CD4-positive, alpha-beta T cell treated with Interleukin-10 for 1 hour (primary cell): ENCODE data around the gene AP3B1.
A peak's percentile ranks its signal among the peaks of the same experiment; 100 is the strongest.

Source experiments
- DNase-seq: peaks from one replicate; pipeline ENCODE4 v3.0.0-alpha.2; 2020

AP3B1 gene

GRCh38 chr5:78294248-78295034 lies at the start of gene AP3B1:
Gene AP3B1, minus strand, starts transcription at chr5:78294698. Its CDS starts 119 bp downstream, at chr5:78294579.
- peak; percentile 97 for DNase-seq

- DNase-seq, result no peak
Measured at GRCh38 chr5:78341440-78341839, 46.9 kb upstream of the AP3B1 start.

- no peak for DNase-seq
Measured at GRCh38 chr5:78339617-78340436, 45.3 kb upstream of the AP3B1 start.

DNA sequence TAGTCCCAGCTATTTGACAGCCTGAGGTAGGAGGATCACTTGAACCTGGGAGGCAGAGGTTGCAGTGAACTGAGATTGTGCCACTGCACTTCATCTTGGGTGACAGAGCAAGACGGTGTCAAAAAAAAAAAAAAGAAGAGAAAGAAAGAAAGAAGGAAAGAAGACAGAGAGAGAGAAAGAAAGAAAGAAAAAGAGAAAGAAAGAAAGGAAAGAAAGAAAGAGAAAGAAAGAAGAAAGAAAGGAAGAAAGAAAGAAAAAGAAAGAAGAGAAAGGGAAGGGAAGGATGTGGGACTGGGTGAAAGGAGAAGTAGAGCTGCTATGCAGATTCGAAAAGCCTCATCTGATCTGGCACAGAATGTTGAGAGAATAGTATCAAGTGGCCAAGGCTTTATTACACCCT lies 42.2 kb upstream of the AP3B1 start:
- no peak for DNase-seq

- no peak for DNase-seq
Measured at GRCh38 chr5:78335976-78336375, 41.5 kb upstream of the AP3B1 start.

DNA sequence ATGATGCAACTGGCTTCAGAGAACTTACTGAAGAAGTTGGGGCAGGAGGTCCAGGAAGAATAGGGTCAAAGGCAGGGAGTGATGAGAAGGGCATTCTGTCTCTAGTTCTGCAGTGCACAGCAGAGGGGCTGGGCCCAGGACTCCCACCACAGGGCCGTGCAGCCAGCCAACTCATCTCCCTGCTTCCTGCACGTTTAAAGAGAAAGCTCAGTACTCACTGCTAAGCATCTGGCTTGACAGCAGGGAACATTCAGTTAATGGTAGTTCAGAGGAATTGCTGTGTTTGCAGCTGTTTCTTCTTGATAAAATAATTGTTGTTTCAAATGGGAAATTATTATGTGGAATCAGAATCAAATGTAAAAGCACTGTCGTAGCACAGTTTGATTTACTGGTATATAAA lies 40.3 kb upstream of the AP3B1 start:
- no peak for DNase-seq

DNA sequence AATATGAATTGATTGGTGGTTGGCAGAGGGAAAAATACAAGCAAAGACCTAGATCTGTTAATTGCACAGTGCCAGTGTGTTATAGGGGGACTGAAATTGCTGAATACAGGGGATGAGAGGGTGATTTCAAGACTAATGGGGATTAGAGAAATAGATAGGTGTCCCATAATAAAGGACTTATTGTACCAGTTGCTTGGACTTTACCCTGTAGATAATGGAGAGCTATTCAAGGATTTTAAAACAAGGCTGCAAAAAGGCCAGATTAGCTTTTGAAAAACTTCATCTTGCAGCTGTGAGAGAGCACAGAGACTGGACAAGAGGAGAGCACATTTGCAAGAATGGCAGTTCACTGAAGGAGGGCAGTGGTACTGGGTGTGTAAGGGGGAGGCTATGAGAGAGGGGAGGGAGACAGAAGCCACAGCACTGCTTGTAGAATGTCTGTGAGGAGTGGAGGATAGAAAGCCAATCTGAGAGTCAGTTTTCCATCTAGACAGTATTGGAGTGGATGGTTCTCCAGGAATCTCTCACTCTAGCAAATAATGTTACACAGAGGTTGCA lies 37.1 kb upstream of the AP3B1 start:
- DNase-seq, result no peak

- no peak for DNase-seq
Measured at GRCh38 chr5:78328585-78329173, 34.2 kb upstream of the AP3B1 start.

- DNase-seq, result no peak
Measured at GRCh38 chr5:78327761-78328510, 33.4 kb upstream of the AP3B1 start.

- DNase-seq, result no peak
Measured at GRCh38 chr5:78326930-78327329, 32.4 kb upstream of the AP3B1 start.

DNA sequence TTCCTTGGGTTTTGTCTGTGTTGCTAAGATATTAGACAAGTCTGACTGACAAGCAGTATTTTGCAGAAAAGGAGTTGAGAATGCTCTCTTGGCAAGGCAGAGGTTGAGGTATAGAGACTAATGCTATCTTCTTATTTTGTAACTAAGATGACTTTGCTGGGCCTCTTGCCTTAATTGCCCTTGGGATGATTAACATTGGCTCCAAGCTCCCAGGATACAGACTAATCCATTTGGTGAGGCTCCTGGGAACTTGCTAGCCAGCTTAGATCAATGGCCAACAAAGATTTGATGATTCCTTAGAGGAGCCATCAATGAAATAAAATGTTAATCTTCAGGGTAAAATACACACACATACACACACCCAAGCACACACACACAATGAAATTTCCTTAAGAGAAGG lies 28.7 kb upstream of the AP3B1 start:
- no peak for DNase-seq

GRCh38 chr5:78320401-78320800 lies 25.9 kb upstream of the AP3B1 start:
- peak; percentile 32 for DNase-seq

- DNase-seq, result no peak
Measured at GRCh38 chr5:78318337-78318736, 23.8 kb upstream of the AP3B1 start.

DNA sequence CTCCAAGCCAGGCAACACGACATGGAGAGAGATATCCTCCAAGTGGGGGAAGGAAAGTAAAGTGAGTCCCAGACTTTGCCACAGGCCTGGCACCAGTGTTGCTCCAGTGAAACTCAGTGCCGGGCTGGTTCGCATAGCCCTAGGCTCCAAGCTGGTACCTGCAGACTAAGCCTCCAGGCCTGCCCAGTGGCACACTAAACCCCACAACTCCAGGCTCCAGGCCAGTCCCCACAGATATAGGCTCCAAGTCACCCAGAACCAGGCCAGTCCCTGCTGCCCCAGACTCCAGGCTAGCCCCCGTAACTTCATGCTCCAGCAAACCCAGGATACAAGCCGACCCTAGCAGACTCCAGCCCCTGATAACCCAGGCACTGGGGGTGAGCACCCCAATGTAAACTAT lies 23.0 kb upstream of the AP3B1 start:
- no peak for DNase-seq

DNA sequence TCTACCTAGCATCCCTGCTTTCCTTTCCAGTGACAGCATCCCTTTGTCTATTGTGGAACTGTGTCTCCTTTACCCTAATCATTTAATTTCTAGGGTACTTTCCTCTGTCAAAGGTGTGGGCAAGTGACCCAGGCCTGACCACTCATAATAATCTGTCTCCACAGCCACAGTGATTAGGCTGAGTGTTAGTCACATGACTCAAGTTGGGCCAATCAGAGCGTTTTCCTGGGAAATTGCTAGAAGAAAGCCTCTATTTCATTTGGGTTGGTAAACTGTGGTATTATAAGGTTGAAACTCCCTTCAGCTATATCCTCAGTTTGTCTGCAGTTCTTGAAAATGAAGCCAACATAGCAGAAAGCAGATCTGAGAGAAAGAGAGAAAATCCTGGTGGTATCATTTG lies 14.2 kb upstream of the AP3B1 start:
- DNase-seq, result no peak

DNA sequence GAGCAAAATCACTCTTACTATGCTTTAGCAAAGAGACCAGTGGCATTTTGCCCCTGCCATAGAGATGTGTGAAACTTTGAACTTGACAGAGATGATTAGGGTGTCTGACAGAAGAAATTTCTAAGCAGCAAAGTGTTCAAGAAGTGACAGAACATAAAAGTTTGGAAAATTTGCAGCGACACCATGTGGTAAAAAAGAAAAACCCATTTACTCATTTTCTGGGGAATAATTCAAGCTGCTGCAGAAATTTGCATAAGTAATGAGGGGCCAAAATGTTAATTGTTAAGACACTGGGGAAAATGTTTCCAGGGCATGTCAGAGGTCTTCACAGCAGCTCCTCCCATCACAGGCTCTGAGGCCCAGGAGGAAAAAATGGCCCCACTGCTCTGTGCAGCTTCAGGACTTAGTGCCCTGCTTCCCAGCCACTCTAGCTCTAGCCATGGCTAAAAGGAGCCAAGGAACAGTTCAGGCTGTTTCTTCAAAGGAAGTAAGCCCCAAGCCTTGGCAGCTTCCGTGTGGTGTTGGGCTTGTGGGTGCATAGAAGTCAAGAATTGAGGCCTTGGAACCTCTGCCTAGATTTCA lies 6.1 kb upstream of the AP3B1 start:
- DNase-seq, result peak; percentile 46

- DNase-seq, result peak; percentile 59
Measured at GRCh38 chr5:78295035-78295961, 800 bp upstream of the AP3B1 start.

DNA sequence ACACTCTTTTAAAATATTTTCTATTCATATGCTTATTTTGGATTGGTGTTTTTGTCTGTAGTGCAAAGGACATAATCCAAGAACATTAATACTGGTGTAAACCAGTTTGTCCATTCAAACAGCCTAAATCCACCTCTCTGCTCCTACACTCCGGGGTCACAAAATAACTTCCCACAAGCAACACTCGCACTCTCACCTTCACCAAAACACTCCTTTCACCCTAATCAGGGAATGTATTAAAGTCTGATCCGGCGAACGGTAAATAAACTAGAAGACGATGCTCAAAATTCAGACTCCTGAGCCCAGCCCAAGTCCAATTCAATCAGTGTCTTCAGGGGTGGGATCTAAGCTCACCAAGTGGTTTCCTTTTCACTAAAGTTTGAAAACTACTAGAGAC lies 649 bp downstream of the AP3B1 start:
- DNase-seq, result no peak

GRCh38 chr5:78291687-78292086 lies 2.8 kb downstream of the AP3B1 start:
- DNase-seq, result no peak

- no peak for DNase-seq
Measured at GRCh38 chr5:78289911-78290310, 4.6 kb downstream of the AP3B1 start.

DNA sequence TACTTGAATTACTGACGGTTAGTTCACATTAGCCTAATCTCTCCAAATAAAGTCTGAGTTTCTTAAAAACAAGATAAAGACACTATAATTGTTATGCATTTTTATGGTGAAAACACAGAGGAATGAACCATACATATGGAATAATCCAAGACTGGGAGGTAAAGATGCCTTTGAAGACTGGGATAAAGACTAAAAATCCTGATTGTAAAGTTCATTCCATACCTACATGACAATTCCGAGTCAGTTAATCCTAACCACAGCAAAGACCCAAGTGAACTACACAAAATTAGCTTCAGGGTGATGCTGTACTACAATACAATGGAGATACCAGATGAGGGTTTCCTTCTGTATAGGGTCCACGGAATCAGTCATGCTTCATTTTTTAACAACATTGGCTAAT lies 6.3 kb downstream of the AP3B1 start:
- DNase-seq, result no peak
